ENCODE data around the gene ZC3H18.

Gene ZC3H18

DNA sequence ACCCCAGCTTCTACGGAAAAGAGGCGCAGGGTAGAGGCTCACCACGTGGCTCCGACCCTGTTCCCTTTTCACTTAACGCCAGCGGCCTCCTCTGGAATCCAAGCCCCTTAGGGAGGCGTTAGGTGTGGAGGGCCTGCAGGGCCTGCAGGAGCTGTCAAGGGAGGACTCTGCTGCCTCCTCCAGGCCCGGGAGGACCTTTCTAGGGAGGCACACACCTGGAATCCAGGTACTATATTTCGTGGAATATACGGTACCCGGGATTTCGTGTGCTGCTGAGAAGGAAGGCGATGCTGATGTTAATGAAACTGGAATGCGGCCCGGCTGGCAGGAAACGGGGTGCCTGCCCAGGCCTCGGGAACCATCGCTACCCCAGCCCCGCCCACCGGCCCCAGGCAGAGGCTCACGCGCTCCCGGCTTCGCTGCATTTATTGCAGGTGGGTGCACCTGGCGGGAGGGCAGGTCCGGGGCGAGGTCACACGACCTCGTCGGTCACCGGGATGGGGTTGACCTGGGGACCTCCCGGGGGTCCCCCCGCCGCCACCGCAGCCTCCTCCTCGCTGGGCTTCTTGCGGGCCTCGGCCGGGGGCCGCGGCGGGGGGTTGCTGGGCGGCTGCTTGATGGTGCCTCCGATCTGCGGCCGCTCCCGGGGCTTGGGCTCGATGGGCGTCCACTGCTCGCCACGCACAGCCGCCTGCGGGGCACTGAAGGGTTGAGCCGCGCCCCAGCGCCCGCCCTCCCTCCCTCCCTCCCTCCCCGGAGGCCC is 72.9 kb downstream of the ZC3H18 start:
- no peak for DNase-seq

DNA sequence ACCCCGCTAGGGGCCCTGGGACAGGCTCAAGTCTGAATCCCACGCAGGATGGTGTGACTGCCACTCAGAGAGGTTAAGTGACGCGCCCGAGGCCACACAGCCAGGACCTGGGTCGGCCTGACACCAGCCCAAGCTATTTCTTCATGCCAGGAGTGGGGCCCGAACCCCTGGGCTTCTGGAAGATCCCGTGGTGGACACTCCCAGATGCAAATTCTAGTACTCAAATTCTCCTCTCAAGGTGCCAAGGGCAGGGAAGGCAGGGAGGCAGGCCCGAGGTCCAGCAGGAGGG is 73.4 kb downstream of the ZC3H18 start:
- no peak for DNase-seq

DNA sequence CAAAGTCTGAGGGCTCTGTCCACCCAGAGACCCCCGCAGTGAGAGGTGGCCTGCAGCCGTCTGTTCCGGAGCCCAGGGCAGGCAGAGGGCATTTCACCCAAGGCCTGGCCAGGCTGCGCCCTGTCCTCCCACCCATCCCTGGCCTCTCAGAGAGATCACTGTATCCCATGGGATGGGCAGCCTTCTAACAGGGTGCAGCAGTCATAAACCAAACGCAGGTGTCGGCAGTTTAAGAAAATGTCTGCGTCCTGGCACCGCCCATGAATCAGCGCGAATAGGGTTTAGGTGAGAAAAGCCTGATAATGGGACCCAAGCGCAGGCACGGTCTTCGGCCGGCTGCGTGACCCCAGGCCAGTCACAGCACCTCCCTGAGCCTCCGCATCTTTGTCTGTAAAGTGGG is 75.3 kb downstream of the ZC3H18 start:
- no peak for DNase-seq

DNA sequence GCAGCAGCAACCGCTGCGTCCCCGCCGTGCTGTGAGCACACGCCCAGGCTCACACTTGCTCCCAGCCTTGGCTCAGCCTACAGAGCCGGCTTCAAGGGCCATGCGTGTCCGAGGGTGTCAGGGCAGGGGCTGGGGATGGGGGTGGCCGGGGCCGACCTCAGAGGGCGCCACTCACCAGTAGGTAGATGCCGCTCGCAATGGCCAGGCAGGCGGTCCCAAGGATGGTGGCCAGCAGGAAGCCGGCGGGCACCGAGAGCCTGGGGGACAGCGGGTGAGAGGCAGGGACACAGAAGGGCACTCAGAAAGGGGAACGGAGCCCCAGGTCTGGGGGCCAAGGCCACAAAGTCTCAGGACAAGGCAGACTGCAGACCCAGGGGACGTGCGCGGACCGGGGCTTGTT is 75.7 kb downstream of the ZC3H18 start:
- no peak for DNase-seq

DNA sequence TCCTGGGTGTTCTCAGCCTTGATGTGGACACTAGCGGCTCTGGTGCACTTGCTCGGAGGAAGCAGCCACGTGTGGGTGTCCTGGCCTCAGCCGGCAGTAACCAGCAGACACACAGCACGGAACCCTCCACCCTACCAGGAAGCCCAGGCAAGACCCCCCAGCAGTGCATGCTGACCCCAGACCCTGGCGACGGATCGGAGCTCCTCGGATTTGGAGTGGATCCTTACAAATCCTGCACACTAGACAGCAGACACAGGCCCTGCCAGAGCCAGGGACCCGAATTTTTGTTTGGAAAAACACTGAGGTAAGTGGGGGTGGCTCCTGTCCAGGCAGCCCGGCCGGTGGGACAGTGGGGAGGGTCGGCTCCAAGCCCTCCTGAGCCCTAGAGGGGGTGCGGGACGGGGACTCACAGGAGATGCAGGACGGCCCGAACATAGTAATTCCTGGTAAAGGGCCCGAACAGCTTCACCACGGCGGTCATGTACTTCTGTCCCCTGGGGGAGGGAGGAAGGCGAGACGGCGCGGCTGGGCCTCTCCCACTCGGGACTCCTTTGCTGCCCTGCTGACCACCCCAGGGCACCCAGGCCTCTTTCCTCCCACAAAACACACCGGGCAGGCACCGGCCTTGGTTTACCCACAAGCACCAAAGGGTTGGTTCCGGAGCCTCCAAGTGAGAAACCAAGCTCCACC is 76.3 kb downstream of the ZC3H18 start:
- no peak for DNase-seq

DNA sequence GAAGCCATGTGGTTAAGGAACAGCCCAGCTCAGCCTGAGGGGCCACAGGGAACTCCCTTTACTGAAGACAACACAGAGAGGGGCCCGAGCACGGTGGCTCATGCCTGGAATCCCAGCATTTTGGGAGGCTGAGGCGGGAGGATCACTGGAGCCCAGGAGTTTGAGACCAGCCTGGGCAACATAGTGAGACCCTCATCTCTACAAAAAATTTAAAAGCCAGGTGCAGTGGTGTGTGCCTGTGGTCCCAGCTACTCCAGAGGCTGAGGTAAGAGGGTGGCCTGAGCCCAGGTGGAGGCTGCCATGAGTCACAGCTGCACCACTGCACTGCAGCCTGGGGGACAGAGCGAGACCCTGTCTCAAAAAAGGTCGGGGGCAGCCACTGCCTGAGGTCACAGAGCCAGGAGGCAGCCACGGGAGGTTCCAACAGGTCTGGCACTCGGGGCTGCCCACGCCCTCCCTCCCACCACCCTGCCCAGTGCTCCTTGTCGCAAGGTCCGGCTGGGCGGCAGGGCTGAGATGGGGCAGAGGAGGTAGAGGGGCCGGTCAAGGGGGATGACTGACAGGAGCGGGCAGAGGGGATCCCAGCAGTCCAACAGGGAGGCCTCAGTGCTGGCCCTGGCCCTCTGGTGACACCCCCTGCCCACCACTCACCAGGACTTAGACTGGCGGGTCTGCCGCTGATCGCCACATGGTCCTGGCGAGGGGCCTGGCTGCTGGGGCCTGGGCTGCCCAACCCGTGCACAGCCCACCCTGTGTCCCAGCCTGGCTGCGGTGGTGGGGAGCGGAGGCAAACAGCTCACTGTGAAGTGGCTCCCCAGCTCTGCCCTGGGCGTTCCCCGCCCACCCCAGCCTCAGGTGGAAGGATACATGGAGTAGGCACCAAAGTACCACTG is 77.2 kb downstream of the ZC3H18 start:
- DNase-seq = no peak

DNA sequence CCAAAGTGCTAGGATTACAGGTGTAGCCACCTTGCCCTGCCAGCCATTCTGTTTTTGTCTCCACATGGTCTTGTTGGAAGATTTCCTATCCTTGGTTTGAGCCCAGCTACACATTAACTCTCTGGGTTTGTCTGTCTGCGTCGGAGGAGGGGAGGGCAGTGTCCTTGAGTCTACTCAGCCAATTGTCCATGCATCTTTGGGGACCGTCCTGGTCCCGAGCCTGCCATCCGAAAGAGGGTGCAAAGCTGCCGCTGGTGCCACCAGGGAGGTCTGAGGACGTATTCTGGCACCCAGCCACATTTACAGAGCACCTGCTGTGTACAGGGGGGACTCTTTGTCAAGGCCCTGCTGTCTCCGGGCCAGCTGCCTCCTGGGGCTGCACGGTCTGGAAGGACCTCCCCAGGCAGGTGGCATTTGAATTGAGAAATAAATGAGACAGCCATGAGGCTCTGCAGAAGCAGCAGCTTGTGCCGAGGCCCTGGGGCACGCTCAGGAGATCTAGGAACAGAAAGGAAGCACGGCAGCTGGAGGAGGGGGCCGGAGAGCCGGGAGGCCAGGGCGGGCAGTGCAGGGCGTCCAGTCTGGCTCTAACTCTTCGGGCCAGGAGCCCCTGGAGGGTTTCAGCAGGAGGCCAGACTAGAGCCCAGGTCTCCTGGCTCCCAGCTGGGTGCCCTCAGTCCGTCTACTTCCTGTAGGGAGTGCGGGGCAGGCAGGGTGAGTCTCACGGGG is 79.2 kb downstream of the ZC3H18 start:
- peak; percentile 85 for DNase-seq

DNA sequence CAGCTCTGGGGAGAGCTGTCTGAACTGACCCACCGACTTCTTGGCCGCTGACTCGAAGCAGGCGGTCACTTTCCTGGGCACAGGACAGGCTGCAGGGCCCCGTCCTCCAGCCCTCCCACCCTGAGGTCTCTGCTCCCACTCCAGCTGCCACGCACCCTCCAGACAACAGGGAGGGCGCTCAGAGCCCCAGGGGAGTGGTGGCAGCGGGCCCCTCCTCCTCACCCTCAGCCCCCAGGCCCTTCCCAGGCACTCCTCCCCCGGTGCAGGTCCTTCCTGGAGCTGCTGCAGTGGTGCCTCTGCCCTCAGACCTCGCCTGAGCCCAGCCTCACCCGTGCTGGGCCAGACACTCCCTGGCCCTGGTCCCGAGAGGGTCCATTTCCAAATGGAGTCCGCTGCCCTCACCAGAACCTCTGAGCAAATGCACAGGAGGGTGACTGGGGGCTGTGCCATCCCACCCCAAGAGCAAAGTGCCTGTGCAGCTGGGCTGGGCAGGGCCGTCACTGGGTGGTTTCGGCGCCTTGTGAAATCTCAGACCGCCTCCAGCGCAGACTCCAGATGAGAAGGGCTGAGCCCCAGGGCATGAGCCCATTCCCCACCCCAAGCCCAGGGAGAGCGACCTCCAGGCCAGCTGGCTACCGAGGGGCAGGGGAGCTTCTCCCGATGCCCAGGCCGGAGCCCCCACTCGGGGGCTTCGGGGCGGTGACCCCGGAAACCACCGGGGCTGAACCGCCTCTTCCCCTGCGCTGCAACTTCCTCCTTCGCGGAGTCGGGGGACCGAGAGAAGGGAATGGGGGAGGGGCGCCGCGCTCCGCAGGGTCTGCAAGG is 79.9 kb downstream of the ZC3H18 start:
- no peak for DNase-seq

DNA sequence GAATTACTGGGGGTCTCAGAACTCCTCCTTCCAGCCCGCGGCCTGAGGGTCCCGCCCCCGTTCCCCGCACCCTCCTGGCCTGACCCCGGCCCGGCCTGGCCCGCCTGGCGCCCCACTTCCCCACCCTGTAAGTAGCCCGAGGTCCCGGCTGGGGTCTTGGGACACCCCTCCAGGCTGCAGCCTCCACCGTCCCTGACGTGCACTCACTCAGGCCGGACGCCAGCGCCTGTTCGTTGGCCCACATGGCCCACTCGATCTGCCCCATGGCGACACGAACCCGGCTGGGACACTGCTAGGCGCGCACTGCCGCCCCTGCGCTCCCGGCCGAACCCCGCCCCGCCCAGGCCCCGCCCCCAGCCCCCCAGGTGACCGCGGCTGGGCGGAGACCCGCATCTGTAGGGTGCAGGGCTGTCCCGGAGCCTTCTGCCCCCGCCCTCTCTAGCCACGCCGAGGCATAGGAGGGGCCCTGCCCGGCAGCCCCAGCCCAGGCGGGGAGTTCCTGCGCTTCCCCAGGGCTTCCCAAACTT is 80.6 kb downstream of the ZC3H18 start, which contains the start of gene CYBA:
Gene CYBA (minus strand): TSS at position 305 of the 527 bp plus-strand sequence. CDS start 40 bp downstream, at position 265.
- no peak for DNase-seq

DNA sequence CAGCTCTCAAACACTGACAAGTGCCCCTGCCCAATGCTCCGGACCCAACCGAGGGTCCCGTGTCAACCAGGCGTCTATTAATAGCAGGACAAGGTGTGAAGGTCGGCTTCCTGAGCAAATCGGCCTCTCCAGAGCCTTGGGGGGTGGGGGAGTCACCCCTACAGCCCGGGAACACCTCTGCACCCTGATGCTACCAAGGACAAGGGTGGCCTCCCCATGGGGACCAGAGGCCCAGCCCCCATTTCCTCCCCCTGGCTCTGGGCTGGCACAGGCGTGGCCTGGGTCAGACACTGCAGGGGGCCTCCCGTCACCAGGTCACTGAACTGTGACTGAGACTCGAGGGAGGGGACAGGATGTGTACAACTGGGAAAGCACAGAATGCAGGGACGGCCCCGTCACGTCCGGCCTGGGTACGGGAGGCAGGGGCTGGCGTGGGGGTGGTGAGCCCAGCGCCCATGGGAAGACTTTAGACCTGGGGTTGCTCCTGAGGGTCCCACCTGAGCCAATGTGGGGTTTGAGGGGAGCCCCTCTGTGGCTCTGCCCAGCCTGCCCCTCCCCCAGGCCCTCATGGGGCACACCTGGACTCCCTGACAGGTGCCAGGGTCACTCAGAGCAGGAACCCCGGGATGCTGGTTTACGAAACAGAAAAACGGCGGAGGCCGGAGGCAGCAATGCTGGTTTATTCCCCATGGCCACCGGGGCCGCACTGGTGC is 81.2 kb downstream of the ZC3H18 start:
- DNase-seq = no peak

DNA sequence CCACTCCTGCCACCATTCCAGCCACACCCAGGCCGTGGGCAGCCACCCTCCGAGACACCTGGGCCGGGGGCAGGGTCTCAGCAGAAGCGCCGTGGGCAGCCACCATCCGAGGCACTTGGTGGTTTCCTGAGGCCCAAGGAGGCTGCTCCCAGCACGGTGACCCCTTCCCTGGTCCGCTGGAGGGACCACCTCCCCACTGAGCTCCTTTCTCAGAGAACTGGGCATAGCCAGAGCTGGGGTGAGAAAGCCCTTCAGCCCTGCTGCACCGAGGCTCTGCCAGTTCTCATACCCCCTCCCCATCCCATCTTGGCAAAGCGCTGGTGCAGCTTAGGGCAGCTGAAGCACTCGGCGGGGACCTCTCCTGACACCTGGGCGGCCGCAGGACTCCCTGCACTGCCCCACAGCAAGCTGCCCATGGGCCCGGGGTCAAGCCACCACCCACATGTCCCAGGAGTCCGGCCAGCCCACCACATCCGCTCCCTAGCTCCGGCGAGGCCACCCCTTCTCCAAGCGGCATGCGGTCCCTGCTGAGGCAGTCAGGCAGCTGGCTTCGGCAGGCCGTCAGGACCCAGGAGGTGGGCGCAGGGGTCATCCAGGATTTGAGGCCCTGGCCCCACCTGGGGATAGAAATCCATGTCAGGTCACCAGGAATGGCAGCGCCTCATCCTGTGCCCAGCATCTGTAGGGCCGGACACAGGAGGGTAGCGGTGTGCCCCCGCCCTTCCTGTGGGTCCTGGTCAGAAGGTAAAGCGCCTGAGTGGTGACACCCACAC is 82.0 kb downstream of the ZC3H18 start:
- DNase-seq = no peak

DNA sequence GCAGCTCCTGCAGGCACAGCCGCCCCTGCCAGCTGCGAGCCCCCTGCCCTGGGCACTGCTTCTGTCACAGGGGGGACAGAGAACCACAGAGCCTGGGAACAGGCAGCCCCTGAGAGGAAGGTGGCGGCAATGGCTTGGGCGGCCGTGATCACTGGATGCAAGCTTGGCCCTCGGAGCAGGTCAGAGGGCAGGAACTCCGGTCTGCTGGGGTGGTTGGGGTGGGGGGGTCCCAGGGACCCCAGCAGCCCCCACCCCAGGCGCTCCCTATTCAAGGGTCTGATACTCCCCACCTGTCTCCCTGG is 82.5 kb downstream of the ZC3H18 start:
- no peak for DNase-seq

DNA sequence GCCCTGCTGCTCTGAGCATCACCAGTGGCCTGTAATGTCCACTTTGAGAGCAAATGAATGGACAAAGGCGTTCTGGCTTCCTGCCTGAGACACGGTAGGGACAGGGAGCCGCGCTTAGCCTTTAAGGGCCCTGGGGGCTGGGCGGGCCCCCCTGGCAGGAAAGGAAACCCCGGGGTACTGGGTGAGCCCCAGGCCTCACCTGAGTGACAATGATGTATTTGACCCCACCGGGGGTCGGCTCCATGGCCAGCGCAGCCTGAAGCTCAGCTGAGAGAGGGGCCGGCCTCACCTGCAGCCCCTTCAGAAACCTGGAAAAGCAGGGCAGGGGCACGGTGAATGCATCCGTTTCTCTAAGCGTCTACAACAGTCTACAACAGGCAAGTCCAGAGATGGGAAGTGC is 82.9 kb downstream of the ZC3H18 start:
- DNase-seq = no peak

DNA sequence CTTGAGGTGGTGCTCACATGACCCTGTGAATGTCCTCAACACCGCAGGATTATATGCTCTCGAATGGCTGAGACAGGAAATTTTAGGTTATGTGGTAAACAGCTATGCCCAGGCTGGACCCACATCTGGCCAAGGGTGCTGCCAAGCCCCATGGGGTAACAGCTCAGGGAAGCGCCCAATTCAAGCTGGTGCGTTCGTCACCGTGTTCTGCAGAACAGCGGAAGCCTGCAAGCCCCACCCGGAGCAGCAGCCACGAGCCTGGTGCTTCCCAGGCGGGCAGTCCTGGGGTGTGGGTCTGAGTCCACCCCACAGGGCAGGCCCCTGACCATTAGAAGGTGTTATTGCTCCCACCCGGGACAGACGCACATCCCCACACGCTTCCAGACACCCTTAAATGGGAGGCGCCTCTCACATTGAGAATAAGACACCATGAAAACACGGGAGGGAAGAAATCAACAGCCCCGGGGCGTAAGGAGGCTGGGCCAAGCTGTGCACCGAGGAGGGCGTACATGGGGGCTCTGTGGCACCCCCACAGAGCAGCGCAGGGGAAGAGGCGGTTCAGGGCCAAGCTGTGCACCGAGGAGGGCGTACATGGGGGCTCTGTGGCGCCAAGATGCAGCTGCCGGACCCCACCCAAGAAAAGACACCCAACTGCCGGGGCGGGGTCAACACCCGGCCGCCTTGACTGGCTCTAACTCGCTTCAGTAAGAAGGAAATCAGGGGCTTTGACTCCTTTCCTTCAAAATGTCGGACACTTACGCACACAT is 83.6 kb downstream of the ZC3H18 start:
- no peak for DNase-seq

DNA sequence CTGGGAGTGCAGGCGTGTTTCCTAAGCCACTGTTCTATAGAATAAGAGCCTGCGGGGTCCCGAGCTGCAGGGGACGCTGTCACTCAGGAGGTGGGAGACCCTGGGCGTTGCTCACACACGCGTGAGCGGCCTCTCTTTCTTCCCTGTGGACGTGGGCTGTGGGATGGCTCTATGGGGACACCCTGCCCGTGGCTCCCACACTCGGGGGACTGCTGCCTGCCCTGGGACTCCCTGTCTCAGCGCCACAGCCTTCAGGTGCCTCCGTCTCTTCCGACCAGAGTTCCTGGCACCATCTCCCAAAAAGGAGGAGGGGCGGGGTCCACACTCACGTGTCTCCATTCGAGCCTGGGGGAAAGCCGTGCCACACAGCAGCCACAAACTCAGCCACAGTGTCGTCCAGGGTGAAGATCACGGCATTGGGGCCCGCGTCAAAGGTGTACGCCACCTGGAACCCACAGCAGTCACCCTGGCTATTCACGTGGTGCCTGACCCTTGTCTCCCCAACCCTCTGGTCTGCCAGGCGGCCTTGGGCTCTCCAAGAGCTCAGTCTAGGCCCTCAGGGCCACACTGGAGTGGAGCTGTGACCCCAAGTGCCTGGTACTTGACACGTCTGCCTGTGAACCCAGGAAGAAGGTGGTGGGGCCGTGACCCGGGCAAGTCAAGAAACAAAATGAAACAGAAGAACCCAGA is 84.3 kb downstream of the ZC3H18 start:
- no peak for DNase-seq

DNA sequence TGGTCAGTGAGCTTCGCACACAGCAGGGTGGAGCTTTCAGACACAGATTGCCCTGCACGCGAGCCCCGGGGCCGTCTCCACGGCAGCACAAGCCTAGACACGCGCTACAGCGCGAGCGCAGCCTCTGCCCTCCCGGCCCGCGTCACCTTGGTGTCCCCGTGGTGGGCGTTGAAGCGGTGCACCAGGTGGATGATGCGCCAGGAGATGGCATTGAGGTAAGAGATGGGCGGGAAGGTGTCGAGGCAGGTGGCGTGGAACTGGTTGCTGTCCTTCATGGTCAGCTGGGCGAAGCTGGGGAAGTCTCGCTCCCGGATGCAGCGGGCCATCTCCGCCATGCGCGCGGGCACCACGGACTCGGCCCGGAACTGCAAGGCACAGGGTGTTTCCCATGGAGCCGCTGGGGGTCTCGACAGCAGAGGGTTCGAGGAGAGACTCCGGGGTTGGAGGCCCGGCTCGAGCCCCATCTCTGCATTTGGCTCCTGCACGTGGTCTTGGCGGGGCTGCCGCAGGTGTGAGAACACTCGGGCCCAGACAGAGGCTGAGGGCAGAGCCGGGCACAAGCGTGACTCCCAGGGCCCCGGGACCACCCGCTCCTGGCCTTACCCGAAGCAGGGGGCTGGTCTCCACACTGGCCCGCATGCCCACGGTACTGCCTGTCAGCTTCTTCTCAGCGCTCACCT is 85.0 kb downstream of the ZC3H18 start:
- DNase-seq = no peak

DNA sequence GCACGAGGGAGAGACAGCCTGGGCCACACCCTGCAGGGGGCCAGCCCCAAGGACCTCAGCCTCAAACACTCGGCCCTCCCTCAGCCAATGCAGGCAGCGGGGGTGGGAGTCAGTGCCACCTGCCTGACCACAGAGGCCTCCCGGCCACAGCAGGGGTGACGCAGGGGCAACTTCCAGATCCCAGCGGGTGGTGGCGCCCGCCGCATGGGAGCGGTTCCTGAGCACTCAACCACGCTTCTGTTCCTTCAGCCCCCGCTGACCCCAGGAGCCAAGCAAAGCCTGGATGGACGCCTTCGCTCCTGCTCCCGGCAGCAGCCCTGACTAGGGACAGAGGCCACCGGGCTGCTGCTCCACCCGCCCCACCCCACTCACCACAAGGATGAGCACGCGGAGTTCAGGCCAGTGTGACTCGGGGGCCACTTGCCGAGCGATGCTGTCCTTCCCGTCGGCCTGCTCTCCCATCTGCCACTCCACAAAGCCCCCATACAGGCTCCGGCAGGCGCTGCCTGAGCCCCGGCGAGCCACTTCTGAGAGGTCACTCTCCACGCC is 85.6 kb downstream of the ZC3H18 start:
- no peak for DNase-seq

DNA sequence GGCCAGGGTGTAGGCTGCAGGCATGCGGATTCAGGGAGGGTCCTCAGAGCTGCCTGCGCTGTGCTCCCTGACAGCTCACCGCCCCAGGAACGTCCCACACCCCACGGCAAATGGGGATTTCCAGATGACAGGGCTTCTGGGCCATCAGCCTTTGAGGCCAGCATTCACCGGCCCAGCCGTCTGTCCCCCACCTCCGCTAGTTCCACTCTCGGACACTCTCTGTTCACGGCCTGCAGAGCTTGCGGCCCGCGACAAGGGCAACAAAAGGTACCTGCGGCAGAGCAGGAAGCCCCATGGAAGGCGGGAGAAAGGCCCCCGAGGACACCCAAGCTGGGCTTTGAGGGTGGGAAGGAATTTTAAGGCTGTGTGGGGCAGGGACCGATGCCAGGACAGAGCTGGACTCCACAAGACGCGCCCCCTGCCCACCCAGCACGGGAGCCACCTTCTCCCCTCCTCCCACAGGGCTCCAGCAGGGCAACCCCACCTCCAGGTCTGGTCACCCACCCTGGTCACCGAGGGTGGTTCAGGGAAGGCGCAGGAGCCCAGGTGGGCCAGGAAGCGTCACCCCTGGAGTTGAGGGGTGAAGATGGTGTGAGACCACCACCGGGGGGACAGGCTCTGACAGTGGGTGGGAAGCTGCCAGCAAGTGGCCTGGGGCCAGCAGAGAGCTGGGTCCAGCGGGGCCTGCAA is 86.2 kb downstream of the ZC3H18 start:
- no peak for DNase-seq
